Vagina (tissue), 2 donors: ENCODE results near the gene C7orf25.

Source experiments
- POLR2AphosphoS5 ChIP-seq, 2 donors: sonication (generic); formaldehyde crosslinking; IDR thresholded peaks; one replicate each; pipeline ENCODE4 v1.9.0; 2017; ENCODE audit warnings: antibody characterized with exemption in 2 of 2, mild to moderate bottlenecking in 2 of 2, low read depth in 1 of 2; ENCODE audit not compliant: insufficient read depth in 1 of 2
- TF ChIP-seq, protein P1 (sequence below), 3 experiments: fragments of 450-650 bp in 2 of 3; fragments of 200-600 bp in 1 of 3; sonication (generic) in 1 of 3; IDR thresholded peaks; one replicate each; pipeline ENCODE4 v1.5.1; 2017 to 2019; ENCODE audit warnings: antibody characterized with exemption in 3 of 3, mild to moderate bottlenecking in 2 of 3, moderate library complexity in 2 of 3

- TF ChIP-seq, protein P1, sequence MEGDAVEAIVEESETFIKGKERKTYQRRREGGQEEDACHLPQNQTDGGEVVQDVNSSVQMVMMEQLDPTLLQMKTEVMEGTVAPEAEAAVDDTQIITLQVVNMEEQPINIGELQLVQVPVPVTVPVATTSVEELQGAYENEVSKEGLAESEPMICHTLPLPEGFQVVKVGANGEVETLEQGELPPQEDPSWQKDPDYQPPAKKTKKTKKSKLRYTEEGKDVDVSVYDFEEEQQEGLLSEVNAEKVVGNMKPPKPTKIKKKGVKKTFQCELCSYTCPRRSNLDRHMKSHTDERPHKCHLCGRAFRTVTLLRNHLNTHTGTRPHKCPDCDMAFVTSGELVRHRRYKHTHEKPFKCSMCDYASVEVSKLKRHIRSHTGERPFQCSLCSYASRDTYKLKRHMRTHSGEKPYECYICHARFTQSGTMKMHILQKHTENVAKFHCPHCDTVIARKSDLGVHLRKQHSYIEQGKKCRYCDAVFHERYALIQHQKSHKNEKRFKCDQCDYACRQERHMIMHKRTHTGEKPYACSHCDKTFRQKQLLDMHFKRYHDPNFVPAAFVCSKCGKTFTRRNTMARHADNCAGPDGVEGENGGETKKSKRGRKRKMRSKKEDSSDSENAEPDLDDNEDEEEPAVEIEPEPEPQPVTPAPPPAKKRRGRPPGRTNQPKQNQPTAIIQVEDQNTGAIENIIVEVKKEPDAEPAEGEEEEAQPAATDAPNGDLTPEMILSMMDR (IDR thresholded peaks at IDR 0.05) = no peak
- no peak for TF ChIP-seq POLR2AphosphoS5 (IDR thresholded peaks at IDR 0.05; ENCODE audit: insufficient read depth in 1 of 2, low read depth in 1 of 2)
Measured at GRCh38 chr7:42926204-42926603, 14.3 kb upstream of the C7orf25 start.
